Stimulated activated CD4-positive, alpha-beta T cell treated with anti-CD3 and anti-CD28 coated beads, TNF-alpha, amount 100 ng/mL, for 48 hours (primary cell): ENCODE data around the gene PTPRM.

ENCODE experiments used
- DNase-seq, 3 donors: peaks; one replicate each; pipeline ENCODE4 v3.0.0-alpha.2; 2020; ENCODE audit warnings: low read depth in 3 of 3

PTPRM gene

DNA sequence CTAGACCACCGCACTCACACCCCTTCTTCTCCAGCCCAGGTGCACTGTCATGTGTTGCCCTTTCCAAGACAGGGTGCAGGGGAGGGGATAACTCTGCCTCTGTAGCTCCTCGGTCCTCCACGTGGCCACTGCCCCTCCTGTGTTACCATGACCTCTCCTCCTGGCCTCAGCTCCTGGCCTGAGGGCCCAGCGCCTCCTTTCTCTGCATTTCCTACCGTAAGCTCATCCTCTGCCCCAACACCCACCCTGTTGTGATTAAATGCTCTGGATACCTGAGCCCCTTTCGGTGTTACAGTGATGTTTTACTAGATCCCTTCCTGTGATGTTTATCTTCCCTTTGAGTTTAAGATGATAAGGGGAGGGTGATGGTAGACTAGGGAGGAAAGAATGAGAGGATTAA, 242.3 kb downstream of the PTPRM start:
- DNase-seq, result no peak

DNA sequence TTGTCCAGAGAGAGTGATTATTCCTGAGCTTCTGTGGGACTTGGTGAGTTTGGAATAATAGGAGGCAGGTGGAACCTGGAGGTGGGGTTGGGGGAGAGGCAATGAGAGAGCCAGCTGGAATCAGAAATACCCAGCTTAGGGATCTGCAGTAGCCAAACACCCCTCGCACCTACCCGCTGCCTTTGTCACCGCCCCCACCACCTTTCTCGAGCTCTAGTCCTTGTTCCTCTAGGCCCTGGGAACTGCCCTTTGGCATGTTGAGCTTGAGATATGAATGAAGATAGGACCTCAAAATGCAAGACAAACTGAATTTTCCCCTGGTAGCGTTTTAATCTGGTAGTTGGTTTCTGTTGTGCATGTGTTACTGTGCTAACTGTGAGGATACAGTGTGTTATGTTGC, 242.9 kb downstream of the PTPRM start:
- no peak for DNase-seq

DNA sequence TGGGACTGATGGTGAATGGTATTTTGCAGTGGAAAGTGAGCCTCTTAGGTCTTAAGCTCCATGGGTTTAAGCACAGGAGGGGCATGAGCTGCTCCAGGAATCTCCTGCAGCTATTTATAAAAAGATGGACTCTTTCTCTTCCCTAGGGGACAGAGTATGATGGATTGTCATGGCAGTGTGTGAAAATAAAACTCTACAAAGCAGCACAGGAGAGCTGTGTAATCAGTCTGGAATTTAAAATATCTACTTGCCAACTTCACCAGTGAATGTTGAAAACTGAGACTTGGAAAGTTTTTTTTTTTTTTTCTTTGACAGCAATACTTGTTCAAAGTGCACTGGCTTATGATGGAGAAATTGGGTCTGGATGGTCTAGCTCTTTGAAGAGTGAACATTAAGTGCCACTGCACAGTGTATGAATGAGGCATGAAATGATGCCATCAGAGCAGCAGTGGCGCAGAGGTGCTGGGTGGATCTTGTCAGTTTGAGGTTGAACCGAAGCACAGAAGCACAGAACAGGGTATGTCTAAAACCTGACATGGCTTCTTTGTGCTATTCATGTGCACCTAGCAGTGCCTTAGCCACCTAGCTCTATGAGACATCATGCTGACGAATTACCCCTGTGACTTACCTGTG, 245.4 kb downstream of the PTPRM start:
- DNase-seq, result no peak

DNA sequence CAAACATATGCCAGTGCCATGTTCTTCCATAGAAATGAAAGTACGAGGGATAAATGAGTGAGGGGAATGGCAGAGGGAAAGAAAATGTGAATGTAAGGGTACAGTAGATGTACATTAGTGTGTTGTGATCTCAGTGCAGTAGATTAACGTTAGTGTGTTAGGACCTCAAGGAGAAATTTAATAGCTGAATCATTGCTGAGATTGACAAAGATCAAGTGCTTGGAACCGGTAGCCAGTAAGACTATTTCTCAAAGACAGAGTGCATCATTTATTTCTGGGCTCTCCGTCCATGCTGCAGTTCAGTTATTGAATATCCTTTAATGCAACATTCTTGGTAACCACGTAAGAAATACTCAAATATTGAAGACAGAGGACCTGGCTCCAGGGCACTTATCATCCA, 246.0 kb downstream of the PTPRM start:
- DNase-seq, result no peak

DNA sequence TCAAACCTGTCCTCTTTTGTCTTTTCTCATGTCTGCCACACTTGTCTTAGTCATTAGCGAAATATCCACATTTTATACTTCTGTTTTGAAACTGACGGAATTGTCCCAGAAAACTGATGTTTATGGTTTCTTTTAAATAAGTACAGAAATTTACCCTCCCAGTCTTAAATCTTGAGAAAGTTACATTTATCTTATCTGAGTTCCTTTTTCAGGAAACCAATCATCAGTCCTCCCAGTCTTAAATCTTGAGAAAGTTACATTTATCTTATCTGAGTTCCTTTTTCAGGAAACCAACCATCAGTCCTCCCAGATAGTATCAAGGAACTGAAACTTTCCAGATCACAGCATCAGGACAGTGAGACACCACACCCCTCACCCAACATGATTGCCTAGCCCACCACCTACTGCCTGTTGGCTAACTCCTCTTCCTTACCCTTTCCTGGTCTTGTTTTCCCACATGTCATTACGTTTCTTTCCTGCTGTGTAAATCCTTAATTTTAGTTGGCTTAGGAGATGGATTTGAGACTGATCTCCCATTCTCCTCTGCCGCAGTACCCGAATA, 247.7 kb downstream of the PTPRM start:
- DNase-seq, result no peak

DNA sequence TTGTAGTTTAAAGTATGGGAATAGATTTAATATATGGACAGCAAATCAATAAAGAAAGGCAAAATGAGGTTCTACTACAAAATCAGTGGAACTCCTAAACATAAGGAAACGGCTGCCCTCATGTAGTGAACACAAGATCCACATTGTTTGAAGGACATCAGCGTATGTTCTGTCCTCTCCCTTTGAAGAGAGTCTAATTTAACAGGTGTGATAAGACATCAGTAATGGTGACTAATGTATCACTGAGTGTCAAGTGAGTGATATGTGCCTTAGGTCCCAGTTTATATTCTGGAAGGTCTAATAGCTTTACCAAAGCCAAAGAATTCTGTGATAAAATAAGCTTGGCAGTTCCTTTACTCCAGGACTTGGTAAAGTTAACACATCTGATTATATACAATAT, 248.7 kb downstream of the PTPRM start:
- DNase-seq, result no peak

DNA sequence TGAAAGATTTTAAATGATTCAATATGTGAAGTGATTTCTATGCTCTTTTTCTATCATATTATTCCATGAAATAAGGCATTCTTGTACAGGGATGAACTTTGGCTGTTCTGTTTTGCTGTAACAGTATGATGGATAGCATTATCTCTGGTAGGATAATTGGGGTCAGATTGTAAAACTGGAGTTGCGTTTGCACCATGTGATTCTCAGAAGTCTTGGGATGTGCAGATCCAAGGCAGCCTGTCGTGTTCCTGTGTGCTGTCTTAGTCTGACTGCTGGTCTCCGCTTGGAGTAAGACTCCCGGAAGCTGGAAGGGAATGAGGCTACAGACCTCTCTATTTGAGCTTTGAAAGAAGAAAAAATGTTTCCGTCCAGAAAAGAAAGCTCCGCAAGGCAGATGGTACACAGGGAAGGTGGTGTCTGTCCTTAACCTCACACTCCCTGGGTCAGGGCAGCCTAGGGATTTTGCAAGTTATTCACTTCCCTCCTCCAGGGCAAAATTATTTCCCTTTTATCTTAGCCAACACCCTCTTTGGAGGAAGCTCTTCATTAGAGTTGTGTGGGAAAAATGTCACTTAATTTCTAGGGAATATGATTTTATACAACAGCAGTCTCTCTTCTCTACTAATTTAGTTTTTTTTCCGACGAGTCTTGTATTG, 250.6 kb downstream of the PTPRM start:
- no peak for DNase-seq

DNA sequence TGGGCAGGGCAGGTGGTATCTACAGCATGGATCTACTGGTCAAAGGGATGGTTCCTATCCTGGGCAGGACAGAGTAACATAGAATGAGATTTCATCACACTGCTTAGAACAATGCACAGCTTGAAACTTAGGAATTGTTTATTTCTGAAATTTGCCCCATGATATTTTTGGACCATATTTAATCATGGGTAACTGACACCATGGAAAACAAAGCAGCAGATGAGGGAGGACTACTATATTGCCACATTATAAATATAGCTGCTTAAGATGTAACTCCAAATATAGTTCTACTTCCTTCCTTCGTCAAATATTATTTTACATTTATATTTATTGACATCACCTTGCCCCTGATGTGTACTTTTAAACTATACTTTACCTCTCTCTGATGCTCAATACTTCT, 254.7 kb downstream of the PTPRM start:
- DNase-seq, result no peak

DNA sequence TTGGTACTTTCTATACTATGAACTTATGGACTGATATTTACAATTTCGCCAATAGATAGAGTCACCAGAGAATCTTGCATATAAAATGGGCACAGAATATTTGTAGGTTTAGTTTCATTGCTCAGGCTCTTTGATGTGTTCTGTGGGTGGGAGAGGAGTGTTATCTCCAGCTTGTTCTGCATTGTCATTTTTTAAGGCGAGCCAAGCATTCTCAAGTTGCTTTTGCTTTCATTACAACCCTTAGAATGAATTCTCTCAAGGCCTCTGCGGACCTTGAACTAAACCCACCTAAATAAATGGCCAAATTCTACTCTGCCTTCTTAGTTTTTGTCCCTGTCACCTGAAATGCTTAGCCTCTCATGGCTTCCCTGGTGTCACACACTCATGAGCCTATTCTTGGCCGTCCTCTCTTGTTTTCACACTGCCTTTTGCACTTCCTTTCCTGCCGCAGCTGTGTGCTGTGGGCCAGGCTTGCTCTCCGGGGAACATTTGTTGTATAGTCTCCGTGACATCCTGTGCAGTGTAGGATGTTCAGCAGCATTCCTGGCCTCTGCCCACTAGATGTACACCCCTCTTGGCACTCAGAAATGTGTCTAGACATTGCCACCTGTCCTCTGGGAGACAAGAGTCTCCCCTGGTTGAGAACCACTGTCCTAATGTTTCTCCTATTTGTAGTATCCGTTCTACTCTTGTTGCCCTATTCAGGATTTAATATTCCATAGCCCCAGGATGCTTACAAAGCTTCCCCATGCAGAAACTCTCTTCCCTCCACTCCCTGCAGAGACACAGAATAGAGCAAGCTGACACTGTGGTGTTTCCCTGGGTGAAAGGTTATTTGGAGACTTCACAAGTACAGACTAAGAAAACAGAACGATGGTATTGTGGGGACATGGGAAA, 255.6 kb downstream of the PTPRM start:
- DNase-seq, result no peak

DNA sequence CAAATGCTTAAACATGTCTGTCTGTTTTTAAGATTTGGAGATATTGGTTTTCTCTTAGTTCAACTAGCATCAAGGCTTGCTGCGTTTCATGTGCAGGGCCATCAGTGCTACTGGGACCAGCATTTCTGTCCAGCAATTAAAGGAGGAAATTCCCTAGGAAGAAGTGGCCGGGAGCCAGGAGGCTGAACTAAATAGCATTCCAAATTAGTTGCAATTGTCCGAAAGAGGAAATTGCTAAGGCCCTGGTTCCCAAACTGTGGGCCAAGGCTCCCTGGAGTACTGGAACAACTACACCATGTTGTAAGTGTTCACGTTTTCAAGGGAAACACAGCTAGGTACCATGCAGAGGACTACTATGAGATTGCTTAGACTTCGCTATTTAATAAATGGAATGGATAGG, 257.9 kb downstream of the PTPRM start:
- DNase-seq, result no peak

DNA sequence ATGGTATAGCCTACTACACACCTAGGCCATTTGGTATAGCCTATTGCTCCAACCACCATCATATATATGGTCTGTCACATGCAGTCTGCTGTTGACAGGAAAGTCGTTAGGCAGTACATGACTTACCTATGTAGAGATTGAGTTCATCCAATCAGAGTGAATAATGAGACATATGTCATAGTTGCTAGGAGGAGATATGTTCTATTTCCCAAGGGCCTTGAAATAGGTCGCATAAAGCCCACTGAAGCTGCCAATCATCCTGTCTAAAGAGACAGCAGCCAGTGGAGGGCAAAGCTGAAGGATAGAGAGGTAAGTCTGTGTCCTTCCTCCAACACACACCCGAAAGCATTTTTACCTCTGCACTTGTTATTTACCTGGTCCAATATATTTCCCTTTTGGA, 263.4 kb downstream of the PTPRM start:
- no peak for DNase-seq

DNA sequence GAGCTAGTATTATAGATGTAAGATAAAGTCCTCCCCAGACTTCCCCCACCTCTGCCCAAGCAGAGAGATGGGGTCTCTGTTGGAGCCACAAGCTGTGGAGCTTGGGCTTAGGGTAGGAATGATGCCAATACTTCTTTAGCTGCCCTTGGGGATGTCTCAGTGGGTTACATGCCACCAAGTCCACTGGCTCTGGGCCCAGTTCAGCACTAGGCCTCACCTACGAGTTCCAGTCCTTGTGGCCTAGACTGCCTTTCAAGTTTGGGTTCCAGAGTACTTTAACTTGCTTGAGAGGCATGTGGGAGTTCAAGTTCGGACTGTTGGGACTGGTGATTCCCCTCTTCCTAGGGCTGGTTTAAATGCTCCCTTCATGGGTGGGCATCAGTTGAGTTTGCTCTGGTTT, 272.4 kb downstream of the PTPRM start:
- no peak for DNase-seq

DNA sequence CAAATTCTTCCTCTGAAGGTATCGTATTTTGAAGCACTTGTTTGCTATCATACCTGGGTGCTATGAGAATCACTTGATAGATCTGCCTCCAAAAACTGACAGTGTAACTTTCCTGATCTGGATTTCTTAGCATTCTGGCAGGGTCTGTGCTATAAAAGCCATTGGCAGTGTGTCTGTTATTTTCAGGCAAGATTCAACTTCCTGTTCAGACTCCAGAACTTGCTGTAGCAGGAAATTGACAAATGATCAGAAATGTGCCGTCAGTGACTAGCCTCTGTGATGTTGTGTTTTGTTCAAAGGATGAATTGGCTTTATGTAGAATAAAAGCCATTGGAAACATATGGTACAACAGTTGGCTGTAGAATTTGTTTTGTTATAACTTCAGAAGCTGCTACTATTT, 273.3 kb downstream of the PTPRM start:
- no peak for DNase-seq

DNA sequence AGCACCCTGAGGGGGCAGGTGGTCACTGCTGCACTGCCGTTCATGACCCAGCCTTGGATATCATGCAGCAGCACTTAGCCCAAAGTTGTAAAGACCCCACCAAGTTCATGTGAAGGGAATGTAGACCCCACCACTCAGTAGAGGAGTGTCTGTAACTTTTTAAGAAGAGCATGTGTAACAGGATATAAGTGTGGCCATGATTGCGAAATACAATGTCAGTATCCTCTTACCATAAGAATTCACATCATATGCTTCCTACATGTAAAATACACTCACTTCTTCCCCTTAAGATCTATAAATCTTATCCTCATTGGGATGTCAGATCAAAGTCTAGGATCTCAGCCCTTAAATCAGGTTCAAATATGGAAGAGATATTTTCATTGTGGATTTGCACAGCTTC, 276.9 kb downstream of the PTPRM start:
- no peak for DNase-seq

DNA sequence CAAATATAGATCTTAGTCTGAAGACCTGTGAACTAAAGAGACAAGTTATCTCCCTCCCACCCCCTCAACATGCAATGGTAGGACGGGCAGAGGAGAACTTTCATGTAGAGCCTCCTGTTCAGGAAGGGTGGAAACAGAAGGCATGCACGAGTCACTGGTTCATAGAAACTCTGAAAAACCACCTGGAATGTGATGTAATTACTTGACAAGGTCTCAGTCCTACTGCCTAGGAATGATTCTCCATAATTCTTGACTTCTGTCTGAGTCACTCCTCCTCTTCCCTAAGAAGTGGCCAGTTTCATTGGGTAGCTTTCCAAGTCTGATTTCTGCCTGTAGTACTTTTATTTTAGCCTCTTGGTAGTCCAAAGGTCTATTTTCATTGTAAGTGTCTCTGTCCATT, 277.3 kb downstream of the PTPRM start:
- no peak for DNase-seq

DNA sequence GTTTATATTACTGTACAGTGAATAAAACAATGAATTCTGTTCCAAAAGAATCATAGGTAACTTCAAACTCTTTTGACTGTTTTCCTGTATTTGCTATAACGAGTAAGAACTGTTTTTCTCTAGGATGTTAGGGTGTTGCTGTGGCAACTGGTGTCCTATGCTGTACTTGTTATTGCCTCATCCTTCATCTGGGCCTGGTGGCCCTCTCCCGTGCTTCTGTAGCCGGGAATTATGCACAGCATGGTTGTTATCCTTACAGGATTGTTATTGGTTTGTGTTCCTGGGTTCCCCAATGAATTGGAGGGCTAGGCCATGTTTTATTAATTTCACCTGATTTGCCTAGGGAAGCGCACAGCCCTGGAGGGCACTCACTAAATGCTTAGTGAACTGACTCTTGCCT, 279.2 kb downstream of the PTPRM start:
- no peak for DNase-seq

DNA sequence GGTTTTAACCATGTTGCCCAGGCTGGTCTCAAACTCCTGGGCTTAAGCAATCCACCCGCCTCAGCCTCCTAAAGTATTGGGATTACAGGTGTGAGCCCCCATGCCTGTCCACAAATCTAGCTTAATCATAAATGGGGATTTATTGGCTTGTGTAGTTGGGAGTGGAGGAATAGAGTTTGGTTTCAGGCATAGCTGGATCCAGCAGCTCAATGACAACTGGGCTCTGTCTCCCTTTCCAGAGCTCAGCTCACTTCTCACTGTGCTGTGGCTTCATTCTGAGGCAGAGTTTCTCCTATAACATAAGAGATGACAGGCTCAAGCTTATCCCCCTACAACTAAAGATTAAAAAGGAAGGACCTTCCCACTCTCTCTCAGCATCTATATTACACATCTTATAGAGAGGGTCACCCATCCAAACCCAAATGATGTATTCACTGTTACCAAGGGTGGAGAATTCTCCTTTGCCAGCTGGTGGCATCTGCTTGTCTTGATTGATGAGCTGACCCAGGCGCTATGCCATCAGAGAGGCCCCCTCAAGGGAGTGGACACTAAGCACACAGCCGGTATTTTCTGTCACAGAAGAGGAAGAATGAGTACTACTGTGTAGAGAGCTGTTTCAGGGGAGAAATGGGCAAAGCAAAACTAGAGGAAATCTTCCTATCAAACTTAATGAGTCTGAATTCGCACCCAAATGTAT, 280.4 kb downstream of the PTPRM start:
- DNase-seq, result no peak

DNA sequence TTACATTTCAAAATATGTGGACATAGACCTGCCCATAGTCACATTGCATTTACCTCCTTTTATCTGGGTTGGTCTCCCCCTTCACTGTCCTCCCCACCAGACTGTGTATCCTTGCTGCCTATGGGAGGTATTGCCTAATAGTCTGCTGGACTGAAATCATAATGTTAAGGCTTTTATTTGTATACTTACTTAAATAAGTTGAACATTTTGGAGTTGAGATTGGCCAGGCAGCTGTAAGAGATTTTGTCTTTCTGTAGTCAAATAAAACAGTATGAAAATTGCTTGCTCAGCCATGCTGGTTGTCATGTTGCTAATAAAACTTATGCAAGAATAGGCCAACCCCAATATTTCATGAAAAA, 280.9 kb downstream of the PTPRM start:
- no peak for DNase-seq

DNA sequence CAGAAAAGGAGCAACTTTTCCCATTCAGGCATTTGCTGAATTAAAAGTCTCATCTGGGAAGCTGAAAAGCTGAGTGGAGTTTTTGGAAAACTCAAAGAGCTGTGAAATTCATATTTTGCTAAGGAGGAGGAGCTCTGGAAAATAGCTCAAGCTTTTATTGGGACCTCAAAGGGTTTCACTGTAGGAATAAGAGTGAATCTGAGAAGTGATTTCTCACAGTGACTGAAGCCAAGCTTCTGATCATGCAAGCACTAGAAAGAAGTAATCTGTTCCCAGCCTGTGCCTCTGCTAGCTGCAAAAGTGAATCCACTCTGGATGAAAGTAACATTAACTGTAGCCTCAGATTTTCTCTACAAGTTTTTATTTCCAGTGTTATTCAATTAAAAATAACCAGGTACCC, 283.3 kb downstream of the PTPRM start:
- DNase-seq, result no peak

DNA sequence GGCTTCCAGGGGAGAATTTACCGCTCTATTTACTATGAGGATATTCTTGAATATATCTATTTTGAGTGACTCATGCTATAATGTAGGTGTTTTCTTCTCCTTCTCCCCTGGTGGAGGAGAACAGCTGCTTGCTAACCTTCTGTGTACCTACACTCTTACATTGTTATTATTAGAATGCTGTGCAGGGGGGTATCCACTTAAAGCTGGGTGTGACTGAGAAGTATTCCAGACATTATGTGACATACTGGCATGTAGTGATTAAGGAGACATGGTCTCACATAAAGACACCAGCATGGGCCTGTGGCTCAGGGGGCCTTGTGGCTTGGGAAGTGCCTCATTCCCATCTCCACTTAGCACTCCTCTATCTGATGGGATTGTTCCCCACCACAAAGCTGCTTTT, 287.9 kb downstream of the PTPRM start:
- DNase-seq, result no peak

DNA sequence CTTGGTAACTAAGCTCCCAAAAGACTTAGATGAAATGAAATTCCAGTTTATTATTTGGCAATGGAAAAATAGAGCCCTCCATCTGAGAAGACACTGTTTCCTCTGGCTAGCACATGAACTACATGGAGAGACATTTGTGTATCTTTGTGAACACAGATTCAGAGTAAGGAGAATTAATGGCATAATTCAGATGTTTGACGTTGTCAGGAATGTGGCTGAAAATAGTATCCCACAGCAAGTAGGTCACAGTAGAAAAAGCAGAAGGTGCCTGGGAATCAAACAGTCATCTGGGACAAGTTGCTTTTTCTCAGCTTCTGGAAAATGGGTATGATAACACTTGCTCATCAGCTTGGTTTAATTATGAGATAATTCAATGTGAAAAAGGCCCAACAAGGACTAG, 288.6 kb downstream of the PTPRM start:
- no peak for DNase-seq

DNA sequence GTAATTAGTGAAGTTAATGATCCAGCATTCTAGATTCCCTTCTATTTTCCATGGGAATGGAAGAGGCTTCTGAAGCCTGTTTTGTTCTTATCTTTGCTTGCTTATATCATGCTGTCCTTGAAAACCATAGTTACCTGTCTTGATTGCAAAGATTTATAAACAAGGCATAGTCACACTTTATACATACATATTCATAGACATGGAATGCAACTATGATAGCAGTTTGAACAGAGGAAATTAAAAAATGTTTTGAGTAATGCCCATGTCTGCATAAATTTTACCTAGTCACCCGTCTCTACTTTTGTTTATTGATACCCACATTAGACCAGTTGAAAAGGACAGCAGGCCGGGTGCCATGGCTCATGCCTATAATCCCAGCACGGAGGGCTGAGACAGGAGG, 289.0 kb downstream of the PTPRM start:
- DNase-seq, result no peak
